Gastrocnemius medialis (tissue), 4 donors: Measurements from ENCODE around the gene TLE2. TPM values are rescaled to one million over a fixed set of nuclear protein-coding genes. Genes with fewer than 3 reads are reported as not detected.
"Not testable (repeated sequence)": the region's sequence is repeated elsewhere in the genome, so short reads cannot be mapped to it uniquely, and the experiment has no call there.

Source experiments
- ATAC-seq, 2 donors: fragments of 150-250 bp; one replicate each; pipeline ENCODE4 v1.9.1; 2016
- DNase-seq, 2 donors: peaks; one replicate each; pipeline ENCODE4 v3.0.0-alpha.2; 2019
- H3K27ac ChIP-seq, 4 donors: fragments of 200-600 bp; sonication (generic); 1 replicate in 1 of 4; 2 replicates in 3 of 4; pipeline ENCODE4 v1.5.1; 2016 to 2018; ENCODE audit warnings: mild to moderate bottlenecking in 2 of 4, moderate library complexity in 1 of 4
- H3K27me3 ChIP-seq, 3 donors: fragments of 200-600 bp; sonication (generic) in 2 of 3; 1 replicate in 1 of 3; 2 replicates in 2 of 3; pipeline versions ENCODE4 v1.5.1 to v1.6.0; 2016 to 2019; ENCODE audit warnings: mild to moderate bottlenecking in 1 of 3, moderate library complexity in 1 of 3
- H3K36me3 ChIP-seq, 2 donors: fragments of 200-600 bp; sonication (generic) in 1 of 2; one replicate each; pipeline ENCODE4 v1.5.1; 2017 to 2018
- H3K4me1 ChIP-seq, 2 donors: fragments of 200-600 bp; sonication (generic) in 1 of 2; one replicate each; pipeline ENCODE4 v1.5.1; 2016 to 2017; ENCODE audit warnings: mild to moderate bottlenecking in 2 of 2
- H3K4me3 ChIP-seq, 4 donors: fragments of 200-600 bp; sonication (generic) in 3 of 4; 1 replicate in 1 of 4; 2 replicates in 3 of 4; pipeline ENCODE4 v1.5.1; 2016 to 2019; ENCODE audit warnings: mild to moderate bottlenecking in 2 of 4
- H3K9me3 ChIP-seq, 3 donors: fragments of 200-600 bp; sonication (generic) in 2 of 3; 1 replicate in 1 of 3; 2 replicates in 2 of 3; pipeline ENCODE4 v1.5.1; 2016 to 2019
- CTCF ChIP-seq, 5 experiments: fragments of 450-650 bp in 3 of 5; fragments of 200-600 bp in 2 of 5; sonication (generic) in 2 of 5; IDR thresholded peaks in 4 of 5; conservative IDR thresholded peaks in 1 of 5; 1 replicate in 4 of 5; 2 replicates in 1 of 5; pipeline ENCODE4 v1.5.1; 2016 to 2019; ENCODE audit warnings: antibody characterized with exemption in 5 of 5, mild to moderate bottlenecking in 3 of 5, moderate library complexity in 3 of 5
- POLR2A ChIP-seq, 2 donors: fragments of 450-650 bp; IDR thresholded peaks; one replicate each; pipeline ENCODE4 v1.6.1; 2017; ENCODE audit warnings: antibody characterized with exemption in 2 of 2, mild to moderate bottlenecking in 2 of 2, moderate library complexity in 2 of 2
- in situ Hi-C, 4 donors: fragments of 200-750 bp; cut with MboI; loops; one replicate each; pipeline versions ENCODE4 v1.15.0 to v1.8.0; 2017; ENCODE audit warnings: low sequenced_read_pairs in 4 of 4
- intact Hi-C: fragments of 100-400 bp; cut with DNase I; formaldehyde crosslinking; loops from one replicate; pipeline ENCODE4 v1.15.1; 2023; ENCODE audit warnings: low total_unique reads
- total RNA-seq, 4 donors: library from RNA; depleted of rRNA; stranded (reverse); fragments of >200 nt; gene quantifications; one replicate each; pipeline versions ENCODE4 v1.1.0 to v1.2.3, GENCODE V29; 2016

The TLE2 gene
- total RNA-seq, 4 donors from 2014 or later, result 26.1 to 48.5 (median 45.2) TPM

- ATAC-seq, result peak in 1 of 2 donors; percentile 27
- intact Hi-C loops (no loop called here), in situ Hi-C loops (loop anchor here in 2 of 4 donors (10.0 to 25.0 kb wide), 4 partner anchors 93 to 193 kb away; partner anchors contain the start of genes GNA11 (in 1 of the 2) and TLE5 (in 1 of the 2))
- Histone ChIP-seq H3K27ac (peak overlapping the region; percentile 43 to 81 (median 71)), H3K9me3 (no peaks in the 10 kb centered on the region), H3K4me3 (no peak overlapping the region), H3K36me3 (no peaks in the 10 kb centered on the region), H3K27me3 (no peaks in the 10 kb centered on the region), H3K4me1 (peaks cover 29 to 44% of the 10 kb centered on the region in 2 donors)
- TF ChIP-seq CTCF (IDR thresholded peaks at IDR 0.05 in 4 of 5, conservative IDR thresholded peaks at IDR 0.05 in 1 of 5) (no peak), POLR2A (IDR thresholded peaks at IDR 0.05) (no peak)
- peak in 1 of 2 donors; percentile 41 for DNase-seq
Measured at GRCh38 chr19:2969104-2969504, 60.0 kb downstream of the TLE2 start.

- no peaks in the 10 kb centered on the region for H3K9me3 ChIP-seq
- peak overlapping the region in 1 of 4 donors; percentile 81 for H3K27ac ChIP-seq
- H3K27me3 ChIP-seq, result no peaks in the 10 kb centered on the region
- DNase-seq (no peak), ATAC-seq (no peak)
- in situ Hi-C loops, result loop anchor here in 2 of 4 donors (10.0 to 25.0 kb wide), 4 partner anchors 94 to 194 kb away; partner anchors contain the start of genes GNA11 (in 1 of the 2) and TLE5 (in 1 of the 2)
- TF ChIP-seq POLR2A (IDR thresholded peaks at IDR 0.05) (no peak), CTCF (IDR thresholded peaks at IDR 0.05 in 4 of 5, conservative IDR thresholded peaks at IDR 0.05 in 1 of 5) (no peak)
- H3K4me3 ChIP-seq, result no peak overlapping the region
- no peaks in the 10 kb centered on the region for H3K36me3 ChIP-seq
- intact Hi-C loops, result no loop called here
- peaks cover 20 to 35% of the 10 kb centered on the region in 2 donors for H3K4me1 ChIP-seq
Measured at GRCh38 chr19:2967972-2968371, 61.1 kb downstream of the TLE2 start.

- TF ChIP-seq CTCF (IDR thresholded peaks at IDR 0.05 in 4 of 5, conservative IDR thresholded peaks at IDR 0.05 in 1 of 5), result no peak
- no peaks in the 10 kb centered on the region for H3K36me3 ChIP-seq
- no peak overlapping the region for H3K4me3 ChIP-seq
- intact Hi-C loops, result no loop called here
- in situ Hi-C loops, result loop anchor here in 2 of 4 donors (5.0 to 25.0 kb wide), 5 partner anchors 97 to 197 kb away; partner anchors contain the start of genes GNA11 (in 1 of the 2) and TLE5 (in 1 of the 2)
- H3K27me3 ChIP-seq, result no peaks in the 10 kb centered on the region
- H3K9me3 ChIP-seq, result no peaks in the 10 kb centered on the region
- no peak for ATAC-seq
- no peak overlapping the region for H3K27ac ChIP-seq
- peaks cover 6 to 12% of the 10 kb centered on the region in 2 donors for H3K4me1 ChIP-seq
- no peak for DNase-seq
Measured at GRCh38 chr19:2964874-2965273, 64.2 kb downstream of the TLE2 start.

- H3K4me1 ChIP-seq, ATAC-seq, DNase-seq, H3K9me3 ChIP-seq, H3K36me3 ChIP-seq, H3K27ac ChIP-seq, H3K4me3 ChIP-seq, H3K27me3 ChIP-seq: not testable (repeated sequence)
- intact Hi-C loops, result loop anchor here (2.0 kb wide), 2 partner anchors 141 to 199 kb away; no protein-coding TSS in a partner anchor
- in situ Hi-C loops, result loop anchor here in 2 of 4 donors (5.0 to 25.0 kb wide), 5 partner anchors 99 to 199 kb away; partner anchors contain the start of genes GNA11 (in 1 of the 2) and TLE5 (in 1 of the 2)
Measured at GRCh38 chr19:2963631-2964030, 65.4 kb downstream of the TLE2 start.

GRCh38 chr19:2963122-2963521 lies 66.0 kb downstream of the TLE2 start:
- Histone ChIP-seq H3K4me3 (no peak overlapping the region), H3K36me3 (no peaks in the 10 kb centered on the region), H3K4me1 (peaks cover 1 to 2% of the 10 kb centered on the region in 2 donors), H3K9me3 (no peaks in the 10 kb centered on the region), H3K27me3 (no peaks in the 10 kb centered on the region), H3K27ac (no peak overlapping the region)
- ATAC-seq, result no peak
- DNase-seq, result no peak
- in situ Hi-C loops, result loop anchor here in 2 of 4 donors (5.0 to 25.0 kb wide), 5 partner anchors 99 to 199 kb away; partner anchors contain the start of genes GNA11 (in 1 of the 2) and TLE5 (in 1 of the 2)
- intact Hi-C loops, result loop anchor here (2.0 kb wide), 2 partner anchors 142 to 200 kb away; no protein-coding TSS in a partner anchor
- TF ChIP-seq POLR2A (IDR thresholded peaks at IDR 0.05), result no peak
- no peak for TF ChIP-seq CTCF (IDR thresholded peaks at IDR 0.05 in 4 of 5, conservative IDR thresholded peaks at IDR 0.05 in 1 of 5)
